Spleen (tissue), 11 donors: ENCODE measurements around the gene TMEM164. TPM values are rescaled to one million over a fixed set of nuclear protein-coding genes. Genes with fewer than 3 reads are reported as not detected.

Source experiments
- DNase-seq: peaks from one replicate; pipeline ENCODE4 v3.0.0-alpha.2; 2020
- H3K27ac ChIP-seq, 8 donors: fragments of 200-600 bp; sonication (generic) in 7 of 8; 1 replicate in 4 of 8; 2 replicates in 4 of 8; pipeline versions ENCODE4 v1.5.0 to v1.8.0; 2016 to 2021; ENCODE audit warnings: inconsistent platforms in 4 of 8, mild to moderate bottlenecking in 4 of 8, moderate library complexity in 1 of 8
- H3K27me3 ChIP-seq, 7 donors: fragments of 200-600 bp; sonication (generic) in 6 of 7; replicated peaks in 1 of 7; 1 replicate in 4 of 7; 2 replicates in 3 of 7; pipeline versions ENCODE4 v1.5.0 to v1.8.0; 2016 to 2021; ENCODE audit warnings: inconsistent platforms in 3 of 7, mild to moderate bottlenecking in 1 of 7
- H3K36me3 ChIP-seq, 6 donors: fragments of 200-600 bp; sonication (generic) in 5 of 6; 1 replicate in 4 of 6; 2 replicates in 2 of 6; pipeline versions ENCODE4 v1.5.0 to v1.8.0; 2016 to 2021; ENCODE audit warnings: inconsistent platforms in 2 of 6
- H3K4me1 ChIP-seq, 6 donors: fragments of 200-600 bp; sonication (generic) in 5 of 6; 1 replicate in 3 of 6; 2 replicates in 3 of 6; pipeline versions ENCODE4 v1.5.0 to v1.8.0; 2016 to 2021; ENCODE audit warnings: inconsistent platforms in 3 of 6
- H3K4me3 ChIP-seq, 8 donors: fragments of 200-600 bp; sonication (generic) in 7 of 8; 1 replicate in 4 of 8; 2 replicates in 4 of 8; pipeline versions ENCODE4 v1.5.0 to v1.8.0; 2016 to 2021; ENCODE audit warnings: inconsistent platforms in 4 of 8, mild to moderate bottlenecking in 4 of 8, moderate library complexity in 2 of 8
- H3K9me3 ChIP-seq, 8 donors: fragments of 200-600 bp; sonication (generic) in 7 of 8; 1 replicate in 4 of 8; 2 replicates in 4 of 8; pipeline versions ENCODE4 v1.5.0 to v1.8.0; 2016 to 2021; ENCODE audit warnings: inconsistent platforms in 4 of 8
- CTCF ChIP-seq, 11 experiments: fragments of 200-600 bp in 7 of 11; fragments of 450-650 bp in 4 of 11; sonication (generic) in 4 of 11; IDR thresholded peaks in 8 of 11; conservative IDR thresholded peaks in 3 of 11; 1 replicate in 7 of 11; 2 replicates in 4 of 11; pipeline versions ENCODE4 v1.4.0 to v1.8.0; 2016 to 2021; ENCODE audit warnings: antibody characterized with exemption in 11 of 11, inconsistent platforms in 4 of 11, mild to moderate bottlenecking in 1 of 11
- POLR2A ChIP-seq, 3 donors: fragments of 450-650 bp; IDR thresholded peaks; one replicate each; pipeline ENCODE4 v1.5.1; 2017; ENCODE audit warnings: antibody characterized with exemption in 3 of 3, mild to moderate bottlenecking in 1 of 3
- POLR2AphosphoS5 ChIP-seq, 3 donors: sonication (generic); formaldehyde crosslinking; IDR thresholded peaks; one replicate each; pipeline ENCODE4 v1.5.1; 2017; ENCODE audit warnings: antibody characterized with exemption in 3 of 3
- WGBS, 5 donors: extraction: QIAGEN DNeasy Blood & Tissue Kit in 3 of 5; methylation state at CpG; one replicate each; pipeline versions ENCODE4 v1.1.5 to v1.1.7; 2013 to 2018; 5-methylcytosine and 5-hydroxymethylcytosine counted together
- intact Hi-C: fragments of 100-400 bp; cut with DNase I; formaldehyde crosslinking; loops from one replicate; pipeline ENCODE4 v1.15.0; 2023; ENCODE audit warnings: low total_unique reads
- polyA plus RNA-seq, 3 donors: library from polyadenylated mRNA; stranded (reverse); fragments of 200-250 nt; gene quantifications; one replicate each; pipeline ENCODE4 v1.2.1, GENCODE V29; 2013
- total RNA-seq, 7 donors: library from RNA; depleted of rRNA in 3 of 7; stranded (reverse); fragments of >200 nt in 3 of 7; fragmentation: NEBNext Ultra II Directional in 4 of 7; extraction: Animal tissue kit (Norgen Biotek cat#: 25700) in 4 of 7; gene quantifications; one replicate each; pipeline versions ENCODE4 v1.1.0 to v1.2.1, GENCODE V29; 2016 to 2021
- donor health status: healthy with polysubstance abuse.
- donor health status: DM: no; HTN: no; CAD: no; lungs with moderate emphysema.
- donor health status: DM: no; HTN: no; CAD: no.
- donor health status: Bipolar disorder and iron deficiency.
- donor health status: healthy.
- donor health status: DM: no; HTN: no; CAD: no.
- donor health status: DM: yes; HTN: yes; CAD: no.

TMEM164 gene
- total and polyA plus RNA-seq, 10 donors: 3.9 to 29.7 (median 24.3) TPM

- no peaks in the 10 kb centered on the region for H3K9me3 ChIP-seq
- DNase-seq: no peak
- WGBS, 5 donors: 69 to 87% (median 73%) methylated on average over 2 of the region's 2 CpGs
- H3K27me3 ChIP-seq: no peaks in the 10 kb centered on the region
- no peak overlapping the region for H3K27ac ChIP-seq
- H3K4me3 ChIP-seq: no peak overlapping the region
- intact Hi-C loops: no loop called here
- peaks cover 0 to 21% (median under 1%) of the 10 kb centered on the region in 6 donors for H3K4me1 ChIP-seq
- no peaks in the 10 kb centered on the region for H3K36me3 ChIP-seq
- TF ChIP-seq POLR2A (IDR thresholded peaks at IDR 0.05): no peak
- TF ChIP-seq CTCF (IDR thresholded peaks at IDR 0.05 in 8 of 11, conservative IDR thresholded peaks at IDR 0.05 in 3 of 11): no peak
- no peak for TF ChIP-seq POLR2AphosphoS5 (IDR thresholded peaks at IDR 0.05)
Measured at GRCh38 chrX:110037178-110037577, 34.3 kb downstream of the TMEM164 start.

GRCh38 chrX:110038900-110039299, 36.0 kb downstream of the TMEM164 start:
- Histone ChIP-seq H3K27me3 (no peaks in the 10 kb centered on the region), H3K9me3 (no peaks in the 10 kb centered on the region), H3K4me1 (peaks cover 0 to 38% (median 7%) of the 10 kb centered on the region in 6 donors), H3K4me3 (no peak overlapping the region), H3K27ac (no peak overlapping the region), H3K36me3 (no peaks in the 10 kb centered on the region)
- no peak for DNase-seq
- no peak for TF ChIP-seq CTCF (IDR thresholded peaks at IDR 0.05 in 8 of 11, conservative IDR thresholded peaks at IDR 0.05 in 3 of 11)
- intact Hi-C loops: no loop called here

GRCh38 chrX:110041980-110042379, 39.1 kb downstream of the TMEM164 start:
- Histone ChIP-seq H3K4me1 (peaks cover 0 to 29% (median 8%) of the 10 kb centered on the region in 6 donors), H3K36me3 (no peaks in the 10 kb centered on the region), H3K9me3 (no peaks in the 10 kb centered on the region), H3K4me3 (no peak overlapping the region), H3K27ac (peak overlapping the region in 1 of 8 donors; percentile 30), H3K27me3 (no peaks in the 10 kb centered on the region)
- TF ChIP-seq POLR2A (IDR thresholded peaks at IDR 0.05) (no peak), POLR2AphosphoS5 (IDR thresholded peaks at IDR 0.05) (no peak), CTCF (IDR thresholded peaks at IDR 0.05 in 8 of 11, conservative IDR thresholded peaks at IDR 0.05 in 3 of 11) (no peak)
- 22 to 87% (median 74%) methylated on average over 2 of the region's 2 CpGs for WGBS, 5 donors
- intact Hi-C loops: no loop called here
- no peak for DNase-seq

- Histone ChIP-seq H3K36me3 (no peaks in the 10 kb centered on the region), H3K4me1 (peaks cover 0 to 29% (median 8%) of the 10 kb centered on the region in 6 donors), H3K27ac (peak overlapping the region in 1 of 8 donors; percentile 30), H3K4me3 (no peak overlapping the region), H3K27me3 (no peaks in the 10 kb centered on the region), H3K9me3 (no peaks in the 10 kb centered on the region)
- TF ChIP-seq POLR2A (IDR thresholded peaks at IDR 0.05): no peak
- no peak for TF ChIP-seq CTCF (IDR thresholded peaks at IDR 0.05 in 8 of 11, conservative IDR thresholded peaks at IDR 0.05 in 3 of 11)
- no peak for TF ChIP-seq POLR2AphosphoS5 (IDR thresholded peaks at IDR 0.05)
- intact Hi-C loops: no loop called here
- no peak for DNase-seq
Measured at GRCh38 chrX:110042496-110042895, 39.6 kb downstream of the TMEM164 start.
